Peyer's patch (tissue), 4 donors: ENCODE results near the gene LRRC3B.

ENCODE experiments used
- POLR2A ChIP-seq, 2 donors: fragments of 450-650 bp; IDR thresholded peaks; one replicate each; pipeline ENCODE4 v1.5.1; 2017; ENCODE audit warnings: antibody characterized with exemption in 2 of 2, mild to moderate bottlenecking in 2 of 2, moderate library complexity in 2 of 2
- TF ChIP-seq, protein P1 (sequence below), 6 experiments: fragments of 450-650 bp in 4 of 6; fragments of 200-600 bp in 2 of 6; sonication (generic) in 1 of 6; IDR thresholded peaks; one replicate each; pipeline ENCODE4 v1.5.1; 2017 to 2019; ENCODE audit warnings: antibody characterized with exemption in 6 of 6, mild to moderate bottlenecking in 3 of 6, moderate library complexity in 1 of 6

DNA sequence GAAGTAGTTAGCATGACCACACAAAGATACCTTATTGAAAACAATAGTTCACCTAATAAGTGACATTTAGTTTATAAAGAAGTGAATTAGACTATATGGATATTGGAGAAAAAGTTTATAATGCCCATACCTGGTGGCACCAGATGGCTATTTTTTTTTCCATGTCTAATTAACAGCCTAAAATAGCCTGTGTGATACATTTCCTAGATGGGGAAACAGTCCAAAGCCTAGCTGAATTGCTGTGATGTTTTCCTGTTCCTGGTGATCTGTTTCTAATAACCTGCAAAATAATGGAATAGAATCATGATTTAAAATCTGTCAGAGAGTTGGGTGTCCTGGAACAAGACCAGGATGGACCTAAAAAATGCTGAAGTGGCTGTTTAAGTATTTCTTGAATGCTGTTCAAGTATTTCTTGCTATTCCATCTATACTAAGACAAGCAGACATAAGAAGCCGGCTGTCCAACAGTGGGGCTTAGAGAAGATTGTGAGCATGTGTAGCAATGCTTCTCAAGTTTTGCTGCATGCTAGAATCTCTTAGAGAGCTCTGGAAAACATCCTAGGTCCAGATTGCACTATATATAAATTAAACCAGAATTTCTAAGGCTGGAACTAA lies 31.3 kb downstream of the LRRC3B start:
- TF ChIP-seq, protein P1, sequence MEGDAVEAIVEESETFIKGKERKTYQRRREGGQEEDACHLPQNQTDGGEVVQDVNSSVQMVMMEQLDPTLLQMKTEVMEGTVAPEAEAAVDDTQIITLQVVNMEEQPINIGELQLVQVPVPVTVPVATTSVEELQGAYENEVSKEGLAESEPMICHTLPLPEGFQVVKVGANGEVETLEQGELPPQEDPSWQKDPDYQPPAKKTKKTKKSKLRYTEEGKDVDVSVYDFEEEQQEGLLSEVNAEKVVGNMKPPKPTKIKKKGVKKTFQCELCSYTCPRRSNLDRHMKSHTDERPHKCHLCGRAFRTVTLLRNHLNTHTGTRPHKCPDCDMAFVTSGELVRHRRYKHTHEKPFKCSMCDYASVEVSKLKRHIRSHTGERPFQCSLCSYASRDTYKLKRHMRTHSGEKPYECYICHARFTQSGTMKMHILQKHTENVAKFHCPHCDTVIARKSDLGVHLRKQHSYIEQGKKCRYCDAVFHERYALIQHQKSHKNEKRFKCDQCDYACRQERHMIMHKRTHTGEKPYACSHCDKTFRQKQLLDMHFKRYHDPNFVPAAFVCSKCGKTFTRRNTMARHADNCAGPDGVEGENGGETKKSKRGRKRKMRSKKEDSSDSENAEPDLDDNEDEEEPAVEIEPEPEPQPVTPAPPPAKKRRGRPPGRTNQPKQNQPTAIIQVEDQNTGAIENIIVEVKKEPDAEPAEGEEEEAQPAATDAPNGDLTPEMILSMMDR (IDR thresholded peaks at IDR 0.05), result no peak
- no peak for TF ChIP-seq POLR2A (IDR thresholded peaks at IDR 0.05)
